CD4-positive, CD25-positive, alpha-beta regulatory T cell (primary cell): ENCODE data around the gene TCEAL7. TPM values are rescaled to one million over a fixed set of nuclear protein-coding genes. Genes with fewer than 3 reads are reported as not detected.
"Not testable (repeated sequence)": the region's sequence is repeated elsewhere in the genome, so short reads cannot be mapped to it uniquely, and the experiment has no call there.

ENCODE experiments used
- ATAC-seq, 2 donors: fragments of 150-1000 bp; cut with Tn5 transposase; one replicate each; pipeline ENCODE4 v1.10.0; 2021; ENCODE audit warnings: low read depth in 2 of 2, moderate number of reproducible peaks in 2 of 2, moderate library complexity in 1 of 2
- DNase-seq, 3 donors: peaks; one replicate each; pipeline versions ENCODE4 v3.0.0 to v3.0.0-alpha.2; 2012 to 2022; ENCODE audit warnings: mixed read lengths in 1 of 3
- H3K27ac ChIP-seq: one replicate; pipeline ENCODE4 v1.7.0; 2013; ENCODE audit warnings: mild to moderate bottlenecking, low read length; ENCODE audit not compliant: insufficient read depth, poor library complexity, severe bottlenecking
- H3K27me3 ChIP-seq: one replicate; pipeline ENCODE4 v1.7.0; 2013; ENCODE audit warnings: low read length; ENCODE audit not compliant: control insufficient read depth, insufficient read depth
- H3K36me3 ChIP-seq: one replicate; pipeline ENCODE4 v1.7.0; 2013; ENCODE audit warnings: mild to moderate bottlenecking, low read length, moderate library complexity; ENCODE audit not compliant: control insufficient read depth, insufficient read depth
- H3K4me1 ChIP-seq: 2 replicates; pipeline ENCODE4 v1.7.0; 2013; ENCODE audit warnings: mild to moderate bottlenecking, low read length; ENCODE audit not compliant: insufficient read depth, control insufficient read depth, poor library complexity, severe bottlenecking
- H3K4me3 ChIP-seq: one replicate; pipeline ENCODE4 v1.7.0; 2013; ENCODE audit warnings: low read depth, mild to moderate bottlenecking, low read length, moderate library complexity
- H3K9me3 ChIP-seq, 2 experiments: 1 replicate in 1 of 2; 2 replicates in 1 of 2; pipeline ENCODE4 v1.7.0; 2013; ENCODE audit warnings: low read length in 2 of 2, mild to moderate bottlenecking in 1 of 2, moderate library complexity in 1 of 2; ENCODE audit not compliant: control insufficient read depth in 2 of 2
- H3K27ac Mint-ChIP-seq, 3 donors: one replicate each; pipeline ENCODE4 v1.8.0; 2020 to 2022; ENCODE audit warnings: mild to moderate bottlenecking in 3 of 3, mixed read lengths in 3 of 3, moderate library complexity in 2 of 3
- H3K27me3 Mint-ChIP-seq: one replicate; pipeline ENCODE4 v1.8.0; 2022; ENCODE audit warnings: mild to moderate bottlenecking, mixed read lengths
- H3K36me3 Mint-ChIP-seq: one replicate; pipeline ENCODE4 v1.8.0; 2020; ENCODE audit warnings: mixed read lengths
- H3K4me1 Mint-ChIP-seq, 4 donors: one replicate each; pipeline ENCODE4 v1.8.0; 2020 to 2022; ENCODE audit warnings: mixed read lengths in 4 of 4, mild to moderate bottlenecking in 1 of 4
- H3K4me3 Mint-ChIP-seq, 4 donors: one replicate each; pipeline ENCODE4 v1.8.0; 2020 to 2022; ENCODE audit warnings: mild to moderate bottlenecking in 4 of 4, mixed read lengths in 4 of 4, moderate library complexity in 3 of 4
- H3K9me3 Mint-ChIP-seq, 7 donors: one replicate each; pipeline ENCODE4 v1.8.0; 2020 to 2022; ENCODE audit warnings: mixed read lengths in 7 of 7, mild to moderate bottlenecking in 3 of 7, moderate library complexity in 2 of 7
- polyA plus RNA-seq, 4 donors: library from polyadenylated mRNA; unstranded; fragments of 300-500 nt; fragmentation: Illumina TruSeq; gene quantifications; one replicate each; pipeline ENCODE4 v1.2.3, GENCODE V29; 2021
- total RNA-seq: library from RNA; stranded (reverse); gene quantifications from one replicate; pipeline ENCODE4 v1.2.3, GENCODE V29; 2022

Gene TCEAL7
- total and polyA plus RNA-seq, 5 donors from 2014 or later = 0.20 TPM; not detected in 4

- ATAC-seq = no peak
- no peak for DNase-seq
- Histone ChIP-seq H3K36me3 (no peaks in the 10 kb centered on the region), H3K4me1 (no peaks in the 10 kb centered on the region), H3K4me3 (no peak overlapping the region), H3K9me3 (no peaks in the 10 kb centered on the region), H3K27me3 (no peaks in the 10 kb centered on the region), H3K27ac (no peak overlapping the region)
- peaks cover 0 to 10% (median 4%) of the 10 kb centered on the region in 4 donors for H3K4me1 Mint-ChIP-seq
- no peaks in the 10 kb centered on the region for H3K9me3 Mint-ChIP-seq
- H3K27ac Mint-ChIP-seq = no peak overlapping the region
- no peak overlapping the region for H3K4me3 Mint-ChIP-seq
- no peaks in the 10 kb centered on the region for H3K36me3 Mint-ChIP-seq
- H3K27me3 Mint-ChIP-seq = peaks cover 36% of the 10 kb centered on the region
Observed at GRCh38 chrX:103357871-103358270, 27.8 kb downstream of the TCEAL7 start.

- H3K4me1 ChIP-seq, H3K27me3 ChIP-seq, ATAC-seq, H3K36me3 ChIP-seq, DNase-seq, H3K9me3 Mint-ChIP-seq, H3K4me3 ChIP-seq, H3K27ac ChIP-seq, H3K27ac Mint-ChIP-seq, H3K36me3 Mint-ChIP-seq, H3K4me3 Mint-ChIP-seq, H3K9me3 ChIP-seq: not testable (repeated sequence)
- peaks cover 0 to 10% (median 4%) of the 10 kb centered on the region in 4 donors for H3K4me1 Mint-ChIP-seq
- H3K27me3 Mint-ChIP-seq = peaks cover 27% of the 10 kb centered on the region
Observed at GRCh38 chrX:103359605-103360004, 29.6 kb downstream of the TCEAL7 start.

GRCh38 chrX:103360092-103360491 lies 30.1 kb downstream of the TCEAL7 start:
- DNase-seq = no peak
- Mint-ChIP-seq H3K27ac (no peak overlapping the region), H3K4me1 (peaks cover 0 to 10% (median 4%) of the 10 kb centered on the region in 4 donors), H3K4me3 (no peak overlapping the region), H3K27me3 (peaks cover 27% of the 10 kb centered on the region), H3K36me3 (no peaks in the 10 kb centered on the region), H3K9me3 (no peaks in the 10 kb centered on the region)
- Histone ChIP-seq H3K27me3 (no peaks in the 10 kb centered on the region), H3K9me3 (no peaks in the 10 kb centered on the region), H3K4me3 (no peak overlapping the region), H3K4me1 (no peaks in the 10 kb centered on the region), H3K27ac (no peak overlapping the region), H3K36me3 (no peaks in the 10 kb centered on the region)
- ATAC-seq = no peak

GRCh38 chrX:103360916-103361315 lies 30.9 kb downstream of the TCEAL7 start:
- H3K4me1 ChIP-seq = no peaks in the 10 kb centered on the region
- no peak overlapping the region for H3K27ac ChIP-seq
- DNase-seq (no peak), ATAC-seq (no peak)
- H3K27me3 Mint-ChIP-seq = peaks cover 24% of the 10 kb centered on the region
- H3K27ac Mint-ChIP-seq = no peak overlapping the region
- no peak overlapping the region for H3K4me3 Mint-ChIP-seq
- no peaks in the 10 kb centered on the region for H3K9me3 Mint-ChIP-seq
- no peaks in the 10 kb centered on the region for H3K36me3 ChIP-seq
- H3K9me3 ChIP-seq = no peaks in the 10 kb centered on the region
- no peaks in the 10 kb centered on the region for H3K36me3 Mint-ChIP-seq
- H3K27me3 ChIP-seq = no peaks in the 10 kb centered on the region
- no peak overlapping the region for H3K4me3 ChIP-seq
- H3K4me1 Mint-ChIP-seq = peaks cover 0 to 8% (median 3%) of the 10 kb centered on the region in 4 donors

GRCh38 chrX:103361798-103362197 lies 31.8 kb downstream of the TCEAL7 start:
- peaks cover 22% of the 10 kb centered on the region for H3K27me3 Mint-ChIP-seq
- no peak overlapping the region for H3K27ac Mint-ChIP-seq
- no peak for DNase-seq
- H3K9me3 Mint-ChIP-seq = no peaks in the 10 kb centered on the region
- no peaks in the 10 kb centered on the region for H3K36me3 ChIP-seq
- no peak for ATAC-seq
- H3K9me3 ChIP-seq = no peaks in the 10 kb centered on the region
- no peak overlapping the region for H3K27ac ChIP-seq
- no peak overlapping the region for H3K4me3 ChIP-seq
- no peaks in the 10 kb centered on the region for H3K27me3 ChIP-seq
- H3K4me3 Mint-ChIP-seq = no peak overlapping the region
- no peaks in the 10 kb centered on the region for H3K36me3 Mint-ChIP-seq
- no peaks in the 10 kb centered on the region for H3K4me1 ChIP-seq
- H3K4me1 Mint-ChIP-seq = peaks cover 0 to 6% (median under 1%) of the 10 kb centered on the region in 4 donors

- H3K9me3 Mint-ChIP-seq = no peaks in the 10 kb centered on the region
- Histone ChIP-seq H3K9me3 (no peaks in the 10 kb centered on the region), H3K4me1 (no peaks in the 10 kb centered on the region), H3K27me3 (no peaks in the 10 kb centered on the region), H3K4me3 (no peak overlapping the region), H3K36me3 (no peaks in the 10 kb centered on the region), H3K27ac (no peak overlapping the region)
- H3K4me1 Mint-ChIP-seq = peaks cover 0 to 4% (median 0%) of the 10 kb centered on the region in 4 donors
- H3K27me3 Mint-ChIP-seq = peaks cover 22% of the 10 kb centered on the region
- no peak for DNase-seq
- no peak for ATAC-seq
- no peaks in the 10 kb centered on the region for H3K36me3 Mint-ChIP-seq
- H3K27ac Mint-ChIP-seq = no peak overlapping the region
- no peak overlapping the region for H3K4me3 Mint-ChIP-seq
Observed at GRCh38 chrX:103362474-103362873, 32.4 kb downstream of the TCEAL7 start.

GRCh38 chrX:103363046-103363445 lies 33.0 kb downstream of the TCEAL7 start:
- no peak for DNase-seq
- H3K36me3 ChIP-seq = no peaks in the 10 kb centered on the region
- ATAC-seq = no peak
- no peaks in the 10 kb centered on the region for H3K27me3 ChIP-seq
- Mint-ChIP-seq H3K4me3 (no peak overlapping the region), H3K27ac (no peak overlapping the region), H3K9me3 (no peaks in the 10 kb centered on the region), H3K36me3 (no peaks in the 10 kb centered on the region), H3K27me3 (peaks cover 20% of the 10 kb centered on the region), H3K4me1 (no peaks in the 10 kb centered on the region)
- no peak overlapping the region for H3K4me3 ChIP-seq
- no peaks in the 10 kb centered on the region for H3K4me1 ChIP-seq
- no peaks in the 10 kb centered on the region for H3K9me3 ChIP-seq
- H3K27ac ChIP-seq = no peak overlapping the region

- no peaks in the 10 kb centered on the region for H3K27me3 ChIP-seq
- Mint-ChIP-seq H3K4me1 (no peaks in the 10 kb centered on the region), H3K27me3 (peaks cover 18% of the 10 kb centered on the region), H3K9me3 (peaks cover 0 to 1% (median 0%) of the 10 kb centered on the region in 7 donors), H3K4me3 (no peak overlapping the region), H3K36me3 (no peaks in the 10 kb centered on the region), H3K27ac (no peak overlapping the region)
- H3K27ac ChIP-seq = no peak overlapping the region
- no peak overlapping the region for H3K4me3 ChIP-seq
- no peaks in the 10 kb centered on the region for H3K9me3 ChIP-seq
- no peaks in the 10 kb centered on the region for H3K36me3 ChIP-seq
- DNase-seq (no peak), ATAC-seq (no peak)
- H3K4me1 ChIP-seq = no peaks in the 10 kb centered on the region
Observed at GRCh38 chrX:103367502-103367901, 37.5 kb downstream of the TCEAL7 start.
